Dendritic cell treated with granulocyte-macrophage colony-stimulating factor and Interleukin-4, amounts not matched to agents 40 ng/mL and 50 ng/mL, for 4 days (primary cell): Measurements from ENCODE around the gene S100A4.
"Not testable (repeated sequence)": the region's sequence is repeated elsewhere in the genome, so short reads cannot be mapped to it uniquely, and the experiment has no call there.

Experiments
- H3K27ac Mint-ChIP-seq: one replicate; pipeline ENCODE4 v1.8.0; 2022; ENCODE audit warnings: mild to moderate bottlenecking, mixed read lengths
- H3K27me3 Mint-ChIP-seq: one replicate; pipeline ENCODE4 v1.8.0; 2022; ENCODE audit warnings: mild to moderate bottlenecking, mixed read lengths
- H3K36me3 Mint-ChIP-seq: one replicate; pipeline ENCODE4 v1.8.0; 2022; ENCODE audit warnings: low read depth, mixed read lengths
- H3K4me1 Mint-ChIP-seq: one replicate; pipeline ENCODE4 v1.8.0; 2022; ENCODE audit warnings: low read depth, mixed read lengths
- H3K4me3 Mint-ChIP-seq: one replicate; pipeline ENCODE4 v1.8.0; 2022; ENCODE audit warnings: mild to moderate bottlenecking, moderate library complexity, mixed read lengths
- H3K9me3 Mint-ChIP-seq: one replicate; pipeline ENCODE4 v1.8.0; 2022; ENCODE audit warnings: mixed read lengths
- intact Hi-C: fragments of 100-400 bp; cut with micrococcal nuclease; formaldehyde crosslinking; loops from one replicate; pipeline ENCODE4 v1.15.0; 2022

S100A4 gene

GRCh38 chr1:153562021-153562420 is 16.4 kb upstream of the S100A4 start:
- intact Hi-C loops, H3K27me3 Mint-ChIP-seq, H3K36me3 Mint-ChIP-seq, H3K9me3 Mint-ChIP-seq, H3K4me3 Mint-ChIP-seq: not testable (repeated sequence)
- peak overlapping the region; percentile 46 for H3K27ac Mint-ChIP-seq
- peaks cover 49% of the 10 kb centered on the region for H3K4me1 Mint-ChIP-seq

- intact Hi-C loops = no loop called here
- peak overlapping the region; percentile 46 for H3K27ac Mint-ChIP-seq
- H3K27me3 Mint-ChIP-seq = no peaks in the 10 kb centered on the region
- no peaks in the 10 kb centered on the region for H3K36me3 Mint-ChIP-seq
- peaks cover 49% of the 10 kb centered on the region for H3K4me1 Mint-ChIP-seq
- no peaks in the 10 kb centered on the region for H3K9me3 Mint-ChIP-seq
- no peak overlapping the region for H3K4me3 Mint-ChIP-seq
These were observed 15.9 kb upstream of the S100A4 start for GRCh38 chr1:153561466-153561985.

- H3K27ac Mint-ChIP-seq = peak overlapping the region; percentile 22
These were observed 15.3 kb upstream of the S100A4 start for GRCh38 chr1:153560771-153561465.

GRCh38 chr1:153560241-153560640 is 14.6 kb upstream of the S100A4 start:
- intact Hi-C loops = no loop called here
- no peaks in the 10 kb centered on the region for H3K9me3 Mint-ChIP-seq

More at GRCh38 chr1:153560771-153561465, 15.3 kb upstream of the S100A4 start:
- H3K36me3 Mint-ChIP-seq = no peaks in the 10 kb centered on the region
- no peaks in the 10 kb centered on the region for H3K27me3 Mint-ChIP-seq
- peaks cover 49% of the 10 kb centered on the region for H3K4me1 Mint-ChIP-seq
- H3K4me3 Mint-ChIP-seq = no peak overlapping the region
- intact Hi-C loops = no loop called here
- no peaks in the 10 kb centered on the region for H3K9me3 Mint-ChIP-seq

GRCh38 chr1:153557877-153558276 is 12.3 kb upstream of the S100A4 start:
- no peak overlapping the region for H3K4me3 Mint-ChIP-seq
- no peaks in the 10 kb centered on the region for H3K36me3 Mint-ChIP-seq
- intact Hi-C loops = no loop called here
- no peak overlapping the region for H3K27ac Mint-ChIP-seq
- peaks cover 44% of the 10 kb centered on the region for H3K4me1 Mint-ChIP-seq
- H3K9me3 Mint-ChIP-seq = no peaks in the 10 kb centered on the region
- H3K27me3 Mint-ChIP-seq = no peaks in the 10 kb centered on the region

More at GRCh38 chr1:153560241-153560640, 14.6 kb upstream of the S100A4 start:
- peaks cover 43% of the 10 kb centered on the region for H3K4me1 Mint-ChIP-seq
- no peak overlapping the region for H3K27ac Mint-ChIP-seq
- no peak overlapping the region for H3K4me3 Mint-ChIP-seq
- H3K27me3 Mint-ChIP-seq = no peaks in the 10 kb centered on the region
- no peaks in the 10 kb centered on the region for H3K36me3 Mint-ChIP-seq

DNA sequence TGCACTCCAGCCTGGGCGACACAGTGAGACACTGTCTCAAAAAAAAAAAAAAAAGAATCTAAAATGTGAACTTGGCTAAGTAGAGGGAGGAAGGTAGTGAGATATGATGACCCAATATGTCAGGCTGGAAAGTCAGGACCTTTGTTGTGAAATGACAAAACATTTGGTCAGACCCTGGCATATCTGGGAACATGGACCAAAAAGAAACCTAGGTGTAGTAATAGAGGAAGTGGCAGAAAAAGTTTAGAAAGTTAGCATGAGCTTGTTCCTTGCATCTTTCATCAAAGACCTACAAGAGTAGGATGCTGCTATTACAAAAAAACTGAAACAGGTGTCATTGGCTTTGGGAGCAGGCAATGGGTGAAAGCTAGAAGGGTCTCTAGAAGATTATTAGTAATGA is 10.7 kb upstream of the S100A4 start:
- intact Hi-C loops = no loop called here
- no peaks in the 10 kb centered on the region for H3K9me3 Mint-ChIP-seq
- no peak overlapping the region for H3K27ac Mint-ChIP-seq
- no peaks in the 10 kb centered on the region for H3K27me3 Mint-ChIP-seq
- H3K4me1 Mint-ChIP-seq = peaks cover 50% of the 10 kb centered on the region
- no peaks in the 10 kb centered on the region for H3K36me3 Mint-ChIP-seq
- no peak overlapping the region for H3K4me3 Mint-ChIP-seq

GRCh38 chr1:153553830-153554541 is 8.4 kb upstream of the S100A4 start:
- Mint-ChIP-seq H3K27ac (peak overlapping the region; percentile 74), H3K27me3 (no peaks in the 10 kb centered on the region), H3K4me1 (peaks cover 72% of the 10 kb centered on the region), H3K9me3 (no peaks in the 10 kb centered on the region), H3K4me3 (no peak overlapping the region), H3K36me3 (no peaks in the 10 kb centered on the region)
- intact Hi-C loops = no loop called here

DNA sequence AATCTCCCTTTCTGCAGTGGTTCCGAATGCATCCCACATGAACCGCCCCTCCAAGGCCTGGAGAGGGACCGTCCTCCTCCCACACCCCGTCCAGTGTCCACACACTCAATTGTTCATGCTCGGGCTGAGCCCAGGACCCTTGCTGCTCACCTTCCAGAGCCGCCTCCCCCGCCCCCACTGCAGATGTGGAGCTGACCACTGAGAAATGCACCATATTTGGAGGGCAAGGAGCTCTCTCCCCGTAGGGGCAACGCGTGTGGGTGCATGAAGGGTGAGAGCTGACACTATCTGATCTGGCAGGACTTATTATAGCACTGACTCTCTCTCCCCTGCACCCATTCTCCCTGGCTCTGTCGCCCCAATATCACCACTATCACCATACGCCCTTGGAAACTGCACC is 7.5 kb upstream of the S100A4 start:
- Mint-ChIP-seq H3K27ac (peak overlapping the region; percentile 74), H3K27me3 (no peaks in the 10 kb centered on the region), H3K4me3 (no peak overlapping the region), H3K36me3 (no peaks in the 10 kb centered on the region), H3K9me3 (no peaks in the 10 kb centered on the region), H3K4me1 (peaks cover 81% of the 10 kb centered on the region)
- intact Hi-C loops = no loop called here

GRCh38 chr1:153552335-153552734 is 6.7 kb upstream of the S100A4 start:
- peak overlapping the region; percentile 94 for H3K27ac Mint-ChIP-seq
- H3K9me3 Mint-ChIP-seq = no peaks in the 10 kb centered on the region
- intact Hi-C loops = no loop called here
- H3K27me3 Mint-ChIP-seq = no peaks in the 10 kb centered on the region
- peaks cover 88% of the 10 kb centered on the region for H3K4me1 Mint-ChIP-seq
- H3K4me3 Mint-ChIP-seq = no peak overlapping the region
- H3K36me3 Mint-ChIP-seq = no peaks in the 10 kb centered on the region

GRCh38 chr1:153550827-153551500 is 5.4 kb upstream of the S100A4 start:
- H3K9me3 Mint-ChIP-seq = no peaks in the 10 kb centered on the region
- H3K27ac Mint-ChIP-seq = peak overlapping the region; percentile 94
- intact Hi-C loops = loop anchor here (2.0 kb wide), 1 partner anchor 16 kb away; no protein-coding TSS in a partner anchor
- H3K4me1 Mint-ChIP-seq = peaks cover 89% of the 10 kb centered on the region
- H3K36me3 Mint-ChIP-seq = peaks cover 1% of the 10 kb centered on the region
- peak overlapping the region; percentile 7 for H3K4me3 Mint-ChIP-seq
- no peaks in the 10 kb centered on the region for H3K27me3 Mint-ChIP-seq

DNA sequence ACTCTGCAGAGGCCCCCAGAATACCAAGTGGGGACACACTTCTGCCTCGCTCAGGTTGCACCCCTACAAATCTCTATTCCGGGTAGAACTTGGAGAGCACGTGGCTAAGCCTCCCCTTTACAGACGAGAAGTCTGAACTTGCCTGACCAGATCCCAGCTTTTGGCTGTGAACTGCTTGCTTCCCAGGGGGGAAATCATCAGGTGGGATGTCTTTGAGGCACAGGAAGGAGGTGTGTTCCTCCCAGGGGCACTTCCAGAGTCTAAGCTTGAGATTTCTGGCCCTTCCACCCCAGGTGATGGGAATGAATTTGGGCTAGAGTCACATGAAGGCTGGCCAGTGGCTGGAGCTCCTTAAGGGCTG is 4.8 kb upstream of the S100A4 start:
- no peaks in the 10 kb centered on the region for H3K9me3 Mint-ChIP-seq
- peaks cover 94% of the 10 kb centered on the region for H3K4me1 Mint-ChIP-seq
- peak overlapping the region; percentile 30 for H3K4me3 Mint-ChIP-seq
- intact Hi-C loops = loop anchor here (2.0 kb wide), 1 partner anchor 16 kb away; no protein-coding TSS in a partner anchor
- no peaks in the 10 kb centered on the region for H3K27me3 Mint-ChIP-seq
- peaks cover 7% of the 10 kb centered on the region for H3K36me3 Mint-ChIP-seq
- H3K27ac Mint-ChIP-seq = peak overlapping the region; percentile 94

DNA sequence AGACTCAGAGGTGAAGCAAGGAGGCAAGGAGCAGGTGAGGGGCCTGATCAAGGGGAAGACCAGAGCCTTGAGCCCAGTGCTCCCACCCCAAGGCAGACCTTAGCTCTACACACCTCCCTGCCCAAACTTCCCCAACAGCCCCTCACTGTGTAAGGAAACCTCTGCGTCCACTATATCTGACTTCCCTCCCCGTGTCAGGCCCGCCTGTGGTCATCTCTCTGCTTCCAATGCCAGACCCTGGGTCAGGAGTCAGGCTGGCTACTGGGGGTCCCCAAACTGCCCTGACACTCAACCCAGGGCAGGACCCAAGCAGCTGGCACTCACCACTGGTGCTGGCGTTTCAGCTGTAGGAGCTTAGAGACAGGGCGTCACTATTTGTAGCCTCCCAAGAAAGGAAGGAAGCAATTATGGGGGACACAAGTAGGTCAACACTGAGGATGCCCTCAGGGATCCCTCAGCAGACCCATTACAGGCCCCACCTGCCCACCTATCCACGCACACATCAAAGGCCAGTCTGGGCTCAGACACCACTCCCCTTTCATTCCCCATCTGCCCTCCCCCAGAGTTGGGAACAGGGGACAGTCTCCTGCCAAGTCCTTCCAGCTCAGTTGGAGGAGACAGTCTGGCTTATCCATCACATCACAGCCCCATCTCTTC is 4.3 kb upstream of the S100A4 start:
- H3K4me3 Mint-ChIP-seq = peak overlapping the region; percentile 30
- H3K9me3 Mint-ChIP-seq = no peaks in the 10 kb centered on the region
- H3K27ac Mint-ChIP-seq = peak overlapping the region; percentile 94
- intact Hi-C loops = loop anchor here (2.0 kb wide), 1 partner anchor 17 kb away; no protein-coding TSS in a partner anchor
- peaks cover 12% of the 10 kb centered on the region for H3K36me3 Mint-ChIP-seq
- H3K4me1 Mint-ChIP-seq = peaks cover 96% of the 10 kb centered on the region
- H3K27me3 Mint-ChIP-seq = no peaks in the 10 kb centered on the region

GRCh38 chr1:153548722-153549688 is 3.4 kb upstream of the S100A4 start, which contains the start of gene S100A3:
Gene S100A3, minus strand, starts transcription at chr1:153549258. Its CDS starts 773 bp downstream, at chr1:153548485.
- H3K9me3 Mint-ChIP-seq = no peaks in the 10 kb centered on the region
- H3K27me3 Mint-ChIP-seq = no peaks in the 10 kb centered on the region
- no peak within 1 kb of the TSS for H3K4me3 Mint-ChIP-seq
- peaks cover 21% of the 10 kb centered on the region for H3K36me3 Mint-ChIP-seq
- intact Hi-C loops = no loop called here
- H3K27ac Mint-ChIP-seq = peak within 1 kb of the TSS; percentile 94
- H3K4me1 Mint-ChIP-seq = peaks cover 96% of the 10 kb centered on the region
